Measurements from ENCODE around the gene HEXIM1. TPM values are rescaled to one million over a fixed set of nuclear protein-coding genes. Genes with fewer than 3 reads are reported as not detected.

HEXIM1 gene
- total RNA-seq, 1 donor from 2014 or later = 7.0 TPM

DNA sequence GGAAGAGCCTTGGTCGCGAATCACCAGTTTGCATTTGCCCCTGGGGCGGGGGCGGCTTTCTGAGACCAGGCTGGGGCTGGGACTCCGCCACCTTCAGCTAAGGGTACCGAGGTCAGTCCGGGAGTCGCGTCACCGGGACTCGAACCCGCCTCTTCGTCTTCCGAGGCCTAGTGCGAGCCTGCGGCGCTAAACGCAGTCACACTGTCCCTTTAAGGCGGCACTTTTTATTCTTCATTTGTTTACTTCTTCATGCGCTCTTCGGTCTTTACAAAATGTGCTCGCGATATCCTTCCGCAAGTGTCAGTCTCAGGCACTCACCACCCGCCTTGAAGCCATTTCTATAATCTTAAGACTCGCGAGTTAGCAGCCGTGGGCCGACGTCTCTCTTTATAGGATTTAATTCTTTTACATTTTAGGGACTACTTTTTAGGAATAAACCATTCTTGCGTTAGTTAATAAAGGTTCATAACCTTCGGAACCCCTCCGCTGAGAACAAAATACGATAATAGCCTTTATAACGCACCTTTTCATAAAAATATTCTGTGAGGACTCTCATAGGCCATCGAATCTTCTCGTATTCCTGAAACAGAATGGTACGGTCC lies 593 bp upstream of the HEXIM1 start:
- peak; percentile 92 for DNase-seq

DNA sequence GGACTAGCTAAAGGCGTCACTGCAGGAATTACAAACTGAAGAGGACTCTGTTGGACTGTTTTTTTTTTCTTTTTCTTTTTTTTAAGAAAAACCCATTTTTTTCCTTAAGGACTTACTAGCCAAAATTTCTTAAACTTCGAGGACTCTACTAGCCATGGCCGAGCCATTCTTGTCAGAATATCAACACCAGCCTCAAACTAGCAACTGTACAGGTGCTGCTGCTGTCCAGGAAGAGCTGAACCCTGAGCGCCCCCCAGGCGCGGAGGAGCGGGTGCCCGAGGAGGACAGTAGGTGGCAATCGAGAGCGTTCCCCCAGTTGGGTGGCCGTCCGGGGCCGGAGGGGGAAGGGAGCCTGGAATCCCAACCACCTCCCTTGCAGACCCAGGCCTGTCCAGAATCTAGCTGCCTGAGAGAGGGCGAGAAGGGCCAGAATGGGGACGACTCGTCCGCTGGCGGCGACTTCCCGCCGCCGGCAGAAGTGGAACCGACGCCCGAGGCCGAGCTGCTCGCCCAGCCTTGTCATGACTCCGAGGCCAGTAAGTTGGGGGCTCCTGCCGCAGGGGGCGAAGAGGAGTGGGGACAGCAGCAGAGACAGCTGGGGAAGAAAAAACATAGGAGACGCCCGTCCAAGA lies 878 bp downstream of the HEXIM1 start:
- peak; percentile 88 for DNase-seq

DNA sequence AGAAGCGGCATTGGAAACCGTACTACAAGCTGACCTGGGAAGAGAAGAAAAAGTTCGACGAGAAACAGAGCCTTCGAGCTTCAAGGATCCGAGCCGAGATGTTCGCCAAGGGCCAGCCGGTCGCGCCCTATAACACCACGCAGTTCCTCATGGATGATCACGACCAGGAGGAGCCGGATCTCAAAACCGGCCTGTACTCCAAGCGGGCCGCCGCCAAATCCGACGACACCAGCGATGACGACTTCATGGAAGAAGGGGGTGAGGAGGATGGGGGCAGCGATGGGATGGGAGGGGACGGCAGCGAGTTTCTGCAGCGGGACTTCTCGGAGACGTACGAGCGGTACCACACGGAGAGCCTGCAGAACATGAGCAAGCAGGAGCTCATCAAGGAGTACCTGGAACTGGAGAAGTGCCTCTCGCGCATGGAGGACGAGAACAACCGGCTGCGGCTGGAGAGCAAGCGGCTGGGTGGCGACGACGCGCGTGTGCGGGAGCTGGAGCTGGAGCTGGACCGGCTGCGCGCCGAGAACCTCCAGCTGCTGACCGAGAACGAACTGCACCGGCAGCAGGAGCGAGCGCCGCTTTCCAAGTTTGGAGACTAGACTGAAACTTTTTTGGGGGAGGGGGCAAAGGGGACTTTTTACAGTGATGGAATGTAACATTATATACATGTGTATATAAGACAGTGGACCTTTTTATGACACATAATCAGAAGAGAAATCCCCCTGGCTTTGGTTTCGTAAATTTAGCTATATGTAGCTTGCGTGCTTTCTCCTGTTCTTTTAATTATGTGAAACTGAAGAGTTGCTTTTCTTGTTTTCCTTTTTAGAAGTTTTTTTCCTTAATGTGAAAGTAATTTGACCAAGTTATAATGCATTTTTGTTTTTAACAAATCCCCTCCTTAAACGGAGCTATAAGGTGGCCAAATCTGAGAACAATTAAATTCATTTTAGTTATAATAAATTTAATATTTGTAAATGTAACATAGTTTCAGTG lies 1.7 kb downstream of the HEXIM1 start:
- DNase-seq = peak; percentile 75

DNA sequence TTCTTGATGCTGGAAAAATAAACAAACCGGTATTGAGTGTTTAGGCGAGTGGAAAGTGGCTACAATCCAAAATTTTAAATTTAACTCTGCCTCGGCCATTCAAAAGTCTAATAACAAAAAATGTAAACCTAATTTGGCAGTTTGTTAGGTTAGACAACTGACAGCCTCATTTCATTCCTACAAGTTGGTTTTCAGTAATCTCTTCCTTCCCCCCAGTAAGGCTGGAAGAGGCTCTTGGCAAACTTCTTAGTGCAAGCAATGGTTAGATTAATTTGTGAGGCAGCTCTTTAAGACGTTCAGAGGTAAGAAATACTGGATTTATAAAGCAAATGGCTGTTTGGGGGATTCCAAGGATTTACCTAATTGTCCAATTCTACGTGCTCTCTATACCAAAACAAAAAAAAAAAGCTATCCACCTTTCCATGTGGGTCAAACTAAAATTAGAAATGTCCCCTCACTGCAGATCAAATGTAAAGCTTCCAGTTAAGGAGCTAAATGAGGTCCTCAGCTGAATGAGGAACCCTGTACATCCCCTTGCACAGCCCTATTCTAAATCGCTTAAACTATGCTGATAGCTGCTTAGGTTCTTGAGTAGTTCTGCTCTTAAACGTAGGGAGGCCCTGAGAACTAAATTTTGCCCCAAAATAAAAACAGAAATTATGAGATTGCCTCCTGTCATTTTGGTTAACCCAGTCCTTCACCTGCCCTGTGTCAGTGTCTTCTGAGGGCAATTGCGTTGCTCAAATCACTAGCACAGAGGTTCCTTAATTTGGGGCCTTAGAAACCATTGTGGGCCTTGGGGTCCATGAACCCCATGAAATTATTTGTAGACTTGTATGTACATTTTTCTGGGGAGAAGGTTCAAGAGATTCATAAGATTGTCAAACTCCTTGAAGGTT lies 2.9 kb downstream of the HEXIM1 start:
- DNase-seq = no peak

DNA sequence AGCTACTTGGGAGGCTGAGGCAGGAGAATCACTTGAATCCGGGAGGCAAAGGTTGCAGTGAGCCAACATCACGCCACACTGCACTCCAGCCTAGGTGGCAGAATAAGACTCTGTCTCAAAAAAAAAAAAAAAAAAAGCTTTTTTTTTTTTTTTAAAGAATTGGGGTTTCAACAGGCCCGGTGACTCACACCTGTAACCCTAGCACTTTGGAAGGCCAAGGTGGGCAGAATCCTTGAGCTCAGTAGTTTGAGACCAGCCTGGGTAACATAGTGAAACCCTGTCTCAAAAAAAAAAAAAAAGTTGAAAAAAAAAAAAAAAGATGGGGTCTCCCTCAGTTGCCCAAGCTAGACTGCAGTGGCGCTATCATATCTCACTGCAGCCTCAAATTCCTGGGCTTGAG lies 6.8 kb downstream of the HEXIM1 start:
- no peak for DNase-seq

DNA sequence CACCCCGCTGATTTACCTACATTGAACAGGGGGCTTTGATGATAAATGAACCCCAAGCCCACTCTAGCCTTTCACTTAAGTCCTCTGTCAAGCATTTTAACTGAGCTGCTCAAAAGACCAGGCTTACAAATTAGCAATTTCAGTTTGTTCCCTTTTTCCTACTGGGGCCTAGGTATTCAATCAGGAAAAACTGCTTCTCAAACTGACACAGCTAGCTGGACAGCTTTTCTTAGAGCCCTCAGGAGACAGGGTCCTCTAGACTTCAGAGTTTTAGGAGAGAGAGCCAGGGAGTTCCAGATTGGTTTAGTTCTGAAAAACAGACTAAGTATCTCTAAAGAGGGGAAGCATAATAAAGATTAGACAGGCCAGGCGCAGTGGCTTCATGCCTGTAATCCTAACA lies 7.2 kb downstream of the HEXIM1 start:
- no peak for DNase-seq

DNA sequence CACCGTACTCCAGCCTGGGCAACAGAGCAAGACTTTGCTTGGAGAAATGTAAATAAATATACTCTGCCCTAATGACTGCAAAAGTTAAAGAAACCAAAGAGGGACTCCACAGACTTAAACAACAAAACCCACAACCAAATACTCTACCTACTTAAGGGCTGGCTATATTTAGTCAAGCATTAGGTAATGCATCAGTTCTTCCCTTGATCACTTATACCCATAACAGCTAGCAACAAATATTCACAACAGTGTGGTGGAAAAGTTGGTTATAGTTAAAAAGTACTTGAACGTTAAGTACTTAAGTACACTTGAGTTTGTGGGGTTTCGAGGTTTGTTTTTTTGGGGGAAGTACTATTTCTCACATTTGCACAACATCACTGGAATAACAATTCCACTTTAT lies 8.0 kb downstream of the HEXIM1 start:
- no peak for DNase-seq

DNA sequence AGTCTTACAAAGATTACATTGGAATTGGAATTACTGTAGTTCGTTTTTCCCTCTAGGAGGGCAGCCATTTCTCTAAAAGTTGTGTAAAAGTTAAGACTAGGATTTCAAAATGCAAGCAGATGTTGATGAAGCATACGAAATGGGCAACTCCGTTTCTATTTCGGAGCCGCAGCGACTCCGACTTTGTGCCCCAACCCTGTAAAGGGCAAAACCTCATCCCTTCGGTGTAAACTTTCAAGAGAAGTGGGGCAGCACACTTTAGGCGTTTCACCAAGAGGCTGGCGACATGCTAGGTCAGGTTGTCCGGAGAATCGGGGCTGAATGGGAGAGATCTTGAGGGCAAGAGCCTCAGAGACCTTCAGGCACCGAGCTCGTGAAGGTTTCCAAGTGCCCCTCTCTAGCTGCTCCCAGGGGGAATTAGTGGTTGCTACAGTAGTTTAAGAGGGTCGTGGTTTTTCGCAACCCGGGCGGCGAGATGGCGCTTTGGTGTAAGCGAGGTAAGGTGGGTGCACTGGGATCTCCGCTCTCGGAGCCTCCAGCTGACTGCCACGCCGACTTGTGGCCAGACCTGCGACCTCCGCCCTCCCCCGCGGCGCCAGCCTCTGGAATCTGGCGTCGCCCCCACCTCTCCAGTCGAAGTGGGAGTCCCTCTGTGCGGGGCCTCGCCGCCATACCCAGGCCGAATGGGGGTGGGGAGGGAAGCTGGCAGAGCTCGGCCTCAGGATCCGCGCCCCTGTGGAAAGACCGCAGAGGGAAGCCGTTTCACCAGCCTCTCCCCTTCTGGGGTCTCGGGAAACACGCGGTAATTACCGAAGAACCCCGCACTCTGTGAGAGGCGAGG lies 12.4 kb downstream of the HEXIM1 start:
- DNase-seq = peak; percentile 82

DNA sequence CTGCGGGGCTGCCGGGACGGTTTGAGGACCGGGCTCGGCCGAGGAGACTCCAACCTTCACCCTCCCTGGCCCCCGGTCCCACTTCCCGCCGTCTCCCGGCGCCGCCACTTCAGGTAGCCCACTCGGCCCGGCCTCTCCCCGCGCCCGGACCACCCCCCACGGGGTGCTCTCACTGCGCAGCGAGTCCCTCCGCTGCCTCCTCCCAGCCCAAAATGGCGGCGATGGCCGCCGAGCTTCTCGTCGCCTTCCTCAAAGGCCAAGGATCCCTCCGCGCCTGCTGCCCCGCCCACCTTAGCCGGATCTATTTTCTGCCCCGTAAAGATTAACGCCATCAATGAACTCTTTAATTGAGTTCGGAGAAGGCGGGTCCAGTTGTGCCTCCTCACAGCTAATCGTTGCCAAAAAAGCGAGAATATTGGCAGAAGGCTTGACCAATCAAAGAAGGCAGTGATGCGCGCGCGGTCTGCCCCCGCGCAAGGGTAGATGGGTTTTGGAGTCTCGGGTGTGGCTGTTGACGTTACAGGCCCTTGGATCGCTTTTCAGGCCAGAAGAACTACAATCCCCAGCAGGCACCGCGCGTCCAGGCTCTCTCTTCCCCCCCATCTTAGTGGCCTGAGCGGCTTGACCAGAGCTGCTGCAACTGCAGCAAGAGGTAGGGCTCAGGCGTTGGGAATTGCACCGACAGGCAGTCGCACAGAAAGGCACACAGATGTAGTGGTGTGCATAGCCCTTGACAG lies 13.2 kb downstream of the HEXIM1 start, which contains the start of gene HEXIM2:
Gene HEXIM2, plus strand, starts transcription at position 588 of the 737 bp plus-strand sequence. CDS start 919 bp downstream, outside the sequence.
- peak; percentile 100 for DNase-seq

DNA sequence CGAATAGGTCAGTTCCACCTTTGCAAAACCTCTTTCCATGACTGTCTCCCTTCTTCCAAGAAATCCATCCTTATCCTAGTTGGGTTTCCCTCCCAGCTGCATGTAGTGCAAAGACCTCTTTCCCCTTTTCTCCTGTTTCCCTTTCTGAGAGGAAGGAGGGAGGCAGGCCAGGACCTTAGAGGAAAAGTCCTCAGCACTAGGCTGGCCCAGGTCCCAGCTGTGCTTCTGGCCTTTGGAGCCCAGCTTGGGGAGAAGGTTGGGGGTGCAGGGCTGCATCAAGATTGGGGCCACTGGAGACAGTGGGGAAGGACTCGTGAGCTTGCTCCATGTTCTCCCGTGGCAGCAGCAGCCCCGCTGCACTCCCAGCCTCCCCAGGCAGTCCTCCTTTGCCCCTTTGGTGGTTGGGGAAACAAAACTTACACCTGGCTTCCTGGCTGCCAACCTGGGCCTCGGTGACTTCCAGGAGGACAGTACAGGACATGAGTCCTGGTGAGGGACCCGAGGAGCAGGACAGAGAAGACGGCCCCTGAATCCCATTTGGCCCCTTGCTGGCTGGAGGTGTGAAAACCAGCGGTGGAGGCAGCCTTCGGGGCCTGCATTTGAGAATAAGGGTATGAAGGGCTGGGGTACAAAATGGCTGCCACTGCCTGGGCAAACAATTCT lies 13.9 kb downstream of the HEXIM1 start:
- DNase-seq = no peak

DNA sequence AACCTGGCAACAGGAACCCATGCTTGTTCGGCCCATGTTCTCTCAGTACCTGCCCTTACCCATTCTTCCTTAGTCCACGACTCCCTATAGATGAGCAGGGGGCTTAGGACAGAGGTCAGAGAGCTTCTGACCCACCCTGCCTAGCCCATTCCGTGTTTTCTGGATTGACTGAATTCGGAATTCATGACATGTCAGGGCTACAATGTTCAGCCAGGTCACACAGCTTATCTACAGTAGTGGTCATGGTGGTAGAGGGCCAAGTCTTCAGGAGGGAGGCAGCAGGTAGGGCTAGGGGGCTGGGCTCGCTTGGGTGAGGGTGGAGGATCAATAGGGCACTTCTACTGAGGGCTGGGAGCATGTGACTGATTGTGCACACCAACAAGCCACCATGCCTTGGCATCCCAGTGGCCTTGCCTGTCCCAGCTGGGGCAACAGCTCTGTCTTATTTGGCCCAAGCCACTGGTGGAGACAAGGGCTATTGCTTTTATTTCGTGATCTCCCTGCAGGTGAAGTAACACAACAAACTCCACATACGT lies 16.5 kb downstream of the HEXIM1 start:
- DNase-seq = no peak

DNA sequence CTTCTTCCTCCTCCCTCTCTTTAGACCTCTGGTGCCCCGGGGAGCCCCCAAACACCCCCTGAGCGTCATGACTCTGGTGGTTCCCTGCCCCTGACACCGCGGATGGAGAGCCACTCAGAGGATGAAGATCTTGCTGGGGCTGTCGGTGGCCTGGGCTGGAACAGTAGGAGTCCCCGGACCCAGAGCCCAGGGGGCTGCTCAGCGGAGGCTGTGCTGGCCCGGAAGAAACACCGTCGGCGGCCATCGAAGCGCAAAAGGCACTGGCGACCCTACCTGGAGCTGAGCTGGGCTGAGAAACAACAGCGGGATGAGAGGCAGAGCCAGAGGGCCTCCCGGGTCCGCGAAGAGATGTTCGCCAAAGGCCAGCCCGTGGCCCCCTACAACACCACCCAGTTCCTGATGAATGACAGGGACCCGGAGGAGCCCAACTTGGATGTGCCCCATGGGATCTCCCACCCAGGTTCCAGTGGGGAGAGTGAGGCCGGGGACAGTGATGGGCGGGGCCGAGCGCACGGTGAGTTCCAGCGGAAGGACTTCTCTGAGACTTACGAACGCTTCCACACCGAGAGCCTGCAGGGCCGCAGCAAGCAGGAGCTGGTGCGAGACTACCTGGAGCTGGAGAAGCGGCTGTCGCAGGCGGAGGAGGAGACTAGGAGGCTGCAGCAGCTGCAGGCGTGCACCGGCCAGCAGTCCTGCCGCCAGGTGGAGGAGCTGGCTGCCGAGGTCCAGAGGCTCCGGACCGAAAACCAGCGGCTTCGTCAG lies 20.9 kb downstream of the HEXIM1 start:
- no peak for DNase-seq

DNA sequence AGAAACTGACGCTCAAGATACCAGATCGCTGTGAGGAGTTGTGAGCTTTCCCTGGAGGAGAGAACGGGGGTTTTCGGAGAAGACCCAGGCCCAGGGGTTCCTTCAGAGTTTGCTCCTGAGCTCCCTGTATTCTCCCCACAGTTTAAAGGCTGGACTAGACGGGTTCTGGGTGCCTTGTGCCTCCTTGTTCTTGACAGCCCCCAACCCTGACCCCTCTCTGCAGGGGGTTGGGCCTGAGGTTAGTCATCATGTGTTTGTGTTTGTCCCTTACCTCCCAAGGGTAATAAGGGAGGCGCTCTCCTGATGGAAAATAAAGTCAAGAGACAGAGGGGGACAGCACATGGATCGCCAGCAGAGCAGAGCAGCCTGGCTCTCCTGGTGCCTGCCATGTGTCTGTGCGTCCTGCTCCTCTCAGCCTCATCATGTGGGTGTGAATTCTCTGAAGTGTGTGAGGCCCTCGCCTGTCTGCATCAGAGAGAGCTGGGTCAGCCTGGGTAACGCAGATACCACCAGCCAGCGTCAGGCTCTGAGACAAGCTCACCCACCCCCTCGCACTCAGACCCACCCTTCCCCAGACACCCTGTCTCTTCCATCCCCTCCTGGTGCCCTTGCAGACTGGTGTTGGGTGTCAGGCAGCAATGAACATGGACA lies 22.1 kb downstream of the HEXIM1 start:
- DNase-seq = no peak

DNA sequence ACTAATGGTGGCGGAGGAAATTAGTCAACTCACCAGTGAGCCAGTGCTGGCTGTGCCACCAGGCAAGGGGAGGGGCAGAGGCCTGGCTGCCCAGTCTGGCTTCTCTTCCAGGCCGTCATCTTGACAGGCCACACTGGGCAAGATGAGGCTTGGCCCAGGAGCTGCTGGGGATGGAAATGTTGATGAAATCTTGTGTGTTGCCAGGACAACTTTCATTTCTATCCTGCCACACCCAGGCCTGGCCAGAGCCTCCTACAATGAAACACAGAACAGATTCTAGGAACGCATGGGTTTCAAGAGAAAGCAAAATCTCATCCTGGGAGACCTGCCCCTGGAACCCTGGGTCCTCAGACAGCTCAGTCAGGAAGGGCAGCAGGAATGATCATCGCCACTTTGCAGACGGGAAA lies 22.7 kb downstream of the HEXIM1 start:
- peak; percentile 47 for DNase-seq

DNA sequence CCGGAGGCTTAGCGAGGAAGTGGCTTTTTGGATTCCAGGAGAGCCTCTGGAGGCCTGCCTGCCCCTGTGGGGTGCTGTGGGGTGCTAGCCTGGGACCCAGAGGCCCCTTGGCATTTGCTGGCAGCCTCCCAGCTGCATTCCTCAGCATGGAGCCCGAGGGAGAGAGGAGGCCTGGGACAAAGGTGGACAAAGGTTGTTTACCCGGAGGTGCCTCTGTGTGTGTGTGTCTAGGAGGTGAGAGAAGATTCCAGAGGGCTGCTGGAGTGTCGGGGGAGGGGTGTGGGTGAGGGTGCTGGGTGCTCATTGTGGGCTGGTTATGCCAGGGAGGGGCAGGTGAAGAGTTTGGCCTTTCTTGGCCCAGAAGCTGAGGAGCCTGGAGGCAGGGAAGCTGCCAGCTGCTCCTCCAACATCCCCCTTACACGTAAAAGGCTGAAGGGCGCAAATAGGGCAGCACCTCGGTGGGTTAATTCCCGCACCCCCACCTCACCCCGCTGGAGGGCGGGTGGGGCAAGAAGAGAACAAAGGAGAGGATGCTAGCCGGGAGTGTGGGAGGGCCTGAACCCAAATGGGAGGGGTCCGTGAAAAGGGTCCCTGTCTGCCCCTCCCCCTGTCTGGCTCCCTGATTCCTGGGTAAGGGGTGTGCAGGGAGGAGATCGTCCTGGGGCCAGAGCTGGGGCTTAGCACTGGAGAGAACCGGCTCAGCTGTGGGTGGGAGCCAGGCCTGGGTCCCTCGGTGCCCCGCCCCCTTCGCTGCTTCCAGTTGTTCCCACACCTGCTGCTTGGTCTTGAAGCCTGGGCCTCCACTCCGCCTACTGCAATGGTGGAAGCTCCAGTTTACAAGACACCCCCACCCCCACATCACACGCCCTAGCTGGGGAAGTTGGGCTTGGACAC lies 23.3 kb downstream of the HEXIM1 start:
- DNase-seq = peak; percentile 12

DNA sequence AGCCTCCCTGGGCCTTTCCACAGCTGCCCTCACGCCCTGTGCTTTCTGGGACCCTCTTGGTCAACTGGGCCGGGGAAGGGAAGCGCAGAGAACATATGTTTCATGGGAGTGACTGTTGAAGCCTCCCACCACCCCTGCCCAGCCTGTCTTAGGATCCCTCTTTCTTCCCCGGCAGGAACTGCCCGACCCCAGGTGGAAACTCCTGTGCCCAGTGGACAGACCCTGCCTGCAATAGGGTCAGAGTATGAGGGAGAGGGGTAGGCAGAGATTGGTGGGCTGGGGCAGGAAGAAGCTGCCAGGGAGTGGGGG lies 23.9 kb downstream of the HEXIM1 start:
- DNase-seq = no peak

DNA sequence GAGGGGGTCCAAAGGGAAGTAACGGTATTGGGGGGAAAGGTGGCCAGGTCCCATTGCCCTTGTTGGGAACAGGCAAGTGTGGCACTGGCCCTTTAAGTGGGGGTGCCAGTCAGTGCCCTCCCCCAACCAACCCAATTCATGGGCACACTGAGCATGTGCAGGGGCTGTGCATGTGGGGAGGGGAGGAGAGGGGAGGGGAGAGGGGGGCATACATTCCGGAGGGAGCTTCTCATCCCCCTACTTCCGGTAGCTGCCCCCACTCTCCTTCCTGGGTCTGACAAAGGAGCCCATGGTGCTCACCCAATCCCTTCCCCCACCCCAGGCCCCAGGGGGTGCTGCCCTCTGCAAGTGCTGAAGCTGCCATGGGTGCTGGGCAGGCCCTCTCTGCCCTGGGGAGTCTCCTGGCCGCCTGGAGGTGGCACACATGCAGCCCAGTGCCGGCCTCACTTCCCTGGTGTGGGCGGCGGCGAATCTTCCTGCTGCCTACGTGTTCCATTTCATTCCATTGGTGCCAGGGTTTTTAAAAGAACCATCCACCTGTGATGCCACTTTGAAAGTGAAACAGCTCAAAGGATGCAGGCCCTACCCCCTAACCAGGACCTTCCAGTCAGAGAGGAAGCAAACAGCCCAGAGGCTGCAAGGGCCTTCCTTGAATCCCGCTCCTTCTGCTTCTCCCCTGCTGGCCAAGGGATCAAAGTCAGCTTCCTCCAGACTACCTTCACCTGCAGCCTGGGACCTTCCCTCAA lies 24.4 kb downstream of the HEXIM1 start:
- peak; percentile 33 for DNase-seq

All from dermis blood vessel endothelial cell (primary cell).